Stomach (tissue), 4 donors: ENCODE measurements around the gene NEMP1.
"Not testable (repeated sequence)": the region's sequence is repeated elsewhere in the genome, so short reads cannot be mapped to it uniquely, and the experiment has no call there.

Experiments
- EP300 ChIP-seq: sonication (generic); formaldehyde crosslinking; IDR thresholded peaks from one replicate; pipeline ENCODE4 v1.6.1; 2017; ENCODE audit warnings: antibody characterized with exemption
- POLR2A ChIP-seq, 4 donors: fragments of 450-650 bp; IDR thresholded peaks; one replicate each; pipeline ENCODE4 v1.6.1; 2016; ENCODE audit warnings: antibody characterized with exemption in 4 of 4, control low read depth in 2 of 4, mild to moderate bottlenecking in 1 of 4, moderate library complexity in 1 of 4
- TF ChIP-seq, protein P1 (sequence below), 7 experiments: fragments of 450-650 bp in 4 of 7; fragments of 200-600 bp in 3 of 7; sonication (generic) in 3 of 7; IDR thresholded peaks; one replicate each; pipeline ENCODE4 v1.5.1; 2016 to 2019; ENCODE audit warnings: antibody characterized with exemption in 7 of 7, control low read depth in 2 of 7, mild to moderate bottlenecking in 1 of 7

DNA sequence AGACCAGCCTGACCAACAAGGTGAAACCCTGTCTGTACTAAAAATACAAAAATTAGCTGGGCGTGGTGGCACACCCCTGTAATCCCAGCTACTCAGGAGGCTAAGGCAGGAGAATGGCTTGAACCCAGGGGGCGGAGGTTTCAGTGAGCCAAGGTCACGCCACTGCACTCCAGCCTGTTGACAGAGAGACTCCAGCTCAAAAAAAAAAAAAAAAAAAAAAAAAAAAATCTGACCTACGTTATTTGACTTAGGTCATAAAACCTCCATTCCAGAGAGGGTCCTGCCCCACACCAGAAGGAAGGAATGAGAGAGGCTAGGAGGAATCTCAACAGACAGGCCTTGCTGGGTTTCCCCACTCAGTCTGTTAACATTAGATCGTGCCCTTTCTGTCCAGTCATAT, 60.2 kb downstream of the NEMP1 start:
- TF ChIP-seq, protein P1, sequence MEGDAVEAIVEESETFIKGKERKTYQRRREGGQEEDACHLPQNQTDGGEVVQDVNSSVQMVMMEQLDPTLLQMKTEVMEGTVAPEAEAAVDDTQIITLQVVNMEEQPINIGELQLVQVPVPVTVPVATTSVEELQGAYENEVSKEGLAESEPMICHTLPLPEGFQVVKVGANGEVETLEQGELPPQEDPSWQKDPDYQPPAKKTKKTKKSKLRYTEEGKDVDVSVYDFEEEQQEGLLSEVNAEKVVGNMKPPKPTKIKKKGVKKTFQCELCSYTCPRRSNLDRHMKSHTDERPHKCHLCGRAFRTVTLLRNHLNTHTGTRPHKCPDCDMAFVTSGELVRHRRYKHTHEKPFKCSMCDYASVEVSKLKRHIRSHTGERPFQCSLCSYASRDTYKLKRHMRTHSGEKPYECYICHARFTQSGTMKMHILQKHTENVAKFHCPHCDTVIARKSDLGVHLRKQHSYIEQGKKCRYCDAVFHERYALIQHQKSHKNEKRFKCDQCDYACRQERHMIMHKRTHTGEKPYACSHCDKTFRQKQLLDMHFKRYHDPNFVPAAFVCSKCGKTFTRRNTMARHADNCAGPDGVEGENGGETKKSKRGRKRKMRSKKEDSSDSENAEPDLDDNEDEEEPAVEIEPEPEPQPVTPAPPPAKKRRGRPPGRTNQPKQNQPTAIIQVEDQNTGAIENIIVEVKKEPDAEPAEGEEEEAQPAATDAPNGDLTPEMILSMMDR (IDR thresholded peaks at IDR 0.05) = not testable (repeated sequence)
- TF ChIP-seq POLR2A (IDR thresholded peaks at IDR 0.05); EP300: not testable (repeated sequence)
